Stimulated activated CD4-positive, alpha-beta T cell treated with anti-CD3 and anti-CD28 coated beads, Interleukin-1b, Interleukin-23, amount 100 ng/mL, for 24 hours (primary cell): ENCODE results near the gene PTGFRN.
"Not testable (repeated sequence)": the region's sequence is repeated elsewhere in the genome, so short reads cannot be mapped to it uniquely, and the experiment has no call there.

ENCODE experiments used
- DNase-seq, 4 experiments: peaks; one replicate each; pipeline ENCODE4 v3.0.0-alpha.2; 2020; ENCODE audit warnings: low read depth in 4 of 4, low spot score in 1 of 4

Gene PTGFRN

DNA sequence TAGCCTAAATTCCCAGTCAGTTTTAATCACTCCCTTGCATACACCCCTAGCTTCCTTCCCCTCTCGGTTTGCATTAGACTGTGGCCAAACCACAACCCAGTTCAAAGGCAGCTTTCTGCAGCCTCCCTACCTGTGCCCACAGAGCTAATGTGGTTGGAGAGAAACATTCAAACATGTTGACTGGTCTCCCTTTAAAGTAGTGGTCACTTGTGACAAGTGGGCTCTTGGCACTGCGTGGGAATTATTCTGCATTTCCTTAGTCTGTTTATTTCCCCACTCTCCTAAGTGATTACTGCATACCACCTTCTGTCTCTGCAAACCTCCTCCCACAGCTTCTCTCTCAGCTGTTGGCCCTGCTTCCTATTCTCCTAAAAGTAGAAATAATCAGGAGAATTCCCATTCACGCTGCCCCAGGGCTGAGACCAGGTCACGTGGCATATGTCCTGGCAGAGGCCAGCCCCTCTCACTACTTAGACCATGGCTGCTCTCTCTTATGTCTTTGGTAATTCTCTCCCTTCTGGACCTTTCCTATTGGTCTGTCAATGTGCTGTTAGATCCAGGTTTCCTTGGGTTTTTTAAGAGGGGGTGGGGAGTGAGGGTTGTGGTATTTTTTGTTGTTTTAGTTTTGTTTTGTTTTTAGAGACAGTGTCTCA, 53.4 kb downstream of the PTGFRN start:
- no peak for DNase-seq

GRCh38 chr1:116966791-116967190, 57.1 kb downstream of the PTGFRN start:
- DNase-seq, result no peak

DNA sequence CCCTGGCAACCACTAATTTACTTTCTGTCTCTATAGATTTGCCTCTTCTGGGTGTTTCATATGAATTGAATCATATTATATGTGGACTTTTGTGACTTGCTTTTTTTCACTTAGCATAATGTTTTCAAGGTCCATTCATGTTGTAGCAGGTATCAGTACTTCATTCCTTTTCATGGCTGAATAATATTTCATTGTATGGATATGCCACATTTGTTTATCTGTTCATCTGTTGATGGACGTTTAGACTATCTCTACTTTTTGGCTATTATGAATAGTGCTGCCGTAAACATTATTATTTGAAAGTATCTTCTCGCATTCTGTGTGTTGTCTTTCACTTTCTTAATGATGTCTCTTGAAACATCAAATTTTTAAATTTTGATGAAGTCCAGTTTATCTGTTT, 59.0 kb downstream of the PTGFRN start:
- no peak for DNase-seq

GRCh38 chr1:116971258-116971860, 61.6 kb downstream of the PTGFRN start:
- no peak for DNase-seq

DNA sequence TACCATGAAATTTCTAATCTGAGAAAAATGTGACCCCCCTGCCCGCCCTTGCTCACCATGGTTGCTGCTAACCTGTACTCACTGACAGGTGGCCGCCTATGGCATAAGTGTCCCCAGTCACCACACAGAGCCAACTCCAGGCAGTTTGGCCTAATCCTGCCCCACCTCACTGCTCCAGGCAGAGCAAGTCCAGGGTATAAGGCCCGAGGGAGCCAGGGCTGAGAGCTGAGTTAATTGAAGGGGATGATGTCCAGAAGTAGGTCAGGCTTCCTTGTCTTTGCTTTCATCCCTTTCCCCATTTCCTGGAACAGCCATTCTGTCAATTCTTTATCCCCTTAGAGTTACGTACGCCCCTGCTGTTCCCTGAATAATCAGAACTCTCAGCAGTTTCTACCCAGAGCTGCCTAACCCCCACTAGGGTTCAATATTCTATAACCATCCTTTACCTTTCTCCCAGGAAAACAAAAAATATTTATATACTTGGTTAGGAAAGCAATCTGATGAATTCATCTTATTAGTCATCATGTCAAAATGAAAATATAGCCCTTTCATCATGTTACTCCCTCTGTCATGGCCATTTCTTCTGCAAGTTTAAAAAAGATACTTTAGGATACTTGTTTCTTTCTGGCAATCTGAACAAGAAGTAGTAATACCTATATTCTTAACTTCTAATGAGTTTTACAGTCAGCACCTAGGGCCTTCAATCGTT, 62.4 kb downstream of the PTGFRN start:
- no peak for DNase-seq

- no peak for DNase-seq
These were observed 62.9 kb downstream of the PTGFRN start for GRCh38 chr1:116972674-116973030.

DNA sequence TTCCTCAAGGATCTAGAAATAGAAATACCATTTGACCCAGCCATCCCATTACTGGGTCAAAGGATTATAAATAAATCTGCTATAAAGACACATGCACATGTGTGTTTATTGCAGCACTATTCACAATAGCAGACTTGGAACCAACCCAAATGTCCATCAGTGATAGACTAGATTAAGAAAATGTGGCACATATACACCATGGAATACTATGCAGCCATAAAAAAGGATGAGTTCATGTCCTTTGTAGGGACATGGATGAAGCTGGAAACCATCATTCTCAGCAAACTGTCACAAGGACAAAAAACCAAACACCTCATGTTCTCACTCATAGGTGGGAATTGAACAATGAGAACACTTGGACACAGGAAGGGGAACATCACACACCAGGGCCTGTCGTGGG, 70.6 kb downstream of the PTGFRN start:
- not testable (repeated sequence) for DNase-seq

DNA sequence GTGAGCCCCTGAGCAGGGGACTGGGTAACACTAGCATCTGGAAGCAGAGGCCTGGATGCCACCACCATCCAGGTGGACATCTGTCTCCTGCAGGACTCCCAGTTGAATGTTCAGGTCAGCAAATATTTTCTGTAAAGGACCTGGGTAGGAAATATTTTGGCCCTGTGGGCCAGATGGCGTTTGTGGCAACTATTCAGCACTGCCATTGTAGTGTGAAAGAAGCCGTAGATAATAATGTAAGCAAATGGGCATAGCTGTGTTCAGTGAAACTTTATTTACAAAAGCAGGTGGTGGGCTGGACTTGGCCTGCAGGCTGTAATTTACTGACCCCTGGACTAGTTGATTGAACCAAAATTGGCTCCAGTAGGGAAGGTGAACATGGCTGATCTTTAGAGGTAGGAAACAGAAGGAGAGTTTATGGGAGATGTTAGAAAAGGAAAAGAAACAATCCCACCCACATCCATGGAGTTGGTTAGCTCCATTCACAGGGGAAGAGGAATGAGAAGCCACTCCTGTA, 71.9 kb downstream of the PTGFRN start:
- DNase-seq, result no peak

DNA sequence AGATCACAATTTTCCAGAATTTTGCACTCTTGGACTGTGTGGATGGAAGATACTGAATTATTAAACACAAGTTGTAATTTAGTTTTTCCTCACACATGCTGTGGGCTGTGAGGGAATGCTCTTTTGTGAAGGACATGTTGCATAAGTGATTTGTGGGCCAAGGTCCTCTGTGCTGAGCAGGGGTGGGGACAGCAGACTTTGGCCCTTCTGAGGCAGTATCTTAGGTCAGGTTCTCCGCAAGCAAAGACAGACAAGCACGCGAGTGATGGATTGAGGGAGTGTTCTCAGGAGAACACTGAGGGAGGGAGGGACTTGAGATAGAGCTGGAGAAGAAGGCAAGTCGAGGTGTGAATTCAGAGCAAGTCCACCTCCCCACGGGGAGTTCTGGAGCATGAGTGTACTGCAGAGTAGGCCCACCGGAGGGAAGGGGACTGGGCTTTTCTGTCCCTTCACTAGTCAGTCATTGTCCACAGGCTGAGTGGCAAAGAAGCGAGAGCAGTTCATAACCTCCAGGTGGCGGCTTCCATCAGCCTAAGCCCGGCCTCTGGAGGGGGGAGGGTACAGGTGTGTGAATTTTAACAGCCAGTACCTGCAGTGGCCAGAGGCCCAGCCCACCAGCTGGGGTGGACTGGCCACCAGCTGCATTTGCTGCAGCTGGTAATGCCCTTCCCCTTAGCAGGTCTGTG, 72.7 kb downstream of the PTGFRN start:
- no peak for DNase-seq

GRCh38 chr1:116983112-116983511, 73.4 kb downstream of the PTGFRN start:
- no peak for DNase-seq

DNA sequence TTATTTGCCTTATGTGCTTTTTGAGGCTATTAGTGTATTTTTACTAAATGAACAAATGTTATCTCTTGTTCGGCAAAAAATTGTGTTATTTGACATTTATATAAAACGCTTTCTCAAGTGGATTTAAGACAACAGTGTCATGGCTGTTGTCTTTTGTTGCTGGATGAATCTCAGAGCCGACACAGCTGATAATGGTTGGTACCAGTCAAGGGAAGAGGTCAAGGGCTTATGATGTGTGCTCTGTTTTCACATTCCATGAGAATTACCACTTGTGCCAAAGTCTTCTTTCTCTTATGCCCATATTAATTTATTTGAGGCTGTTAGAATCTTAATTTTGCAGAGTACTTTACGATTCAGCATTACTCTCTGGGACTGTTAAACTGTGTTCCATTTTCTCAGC, 74.0 kb downstream of the PTGFRN start:
- DNase-seq, result no peak

GRCh38 chr1:116984406-116985160, 74.9 kb downstream of the PTGFRN start:
- DNase-seq, result no peak

GRCh38 chr1:116986421-116987255, 76.9 kb downstream of the PTGFRN start:
- DNase-seq, result peak; percentile 15 to 25 (median 21)

GRCh38 chr1:116987256-116987555, 77.5 kb downstream of the PTGFRN start:
- DNase-seq, result peak; percentile 21 to 49 (median 43)

GRCh38 chr1:116988248-116988647, 78.5 kb downstream of the PTGFRN start:
- DNase-seq, result no peak

DNA sequence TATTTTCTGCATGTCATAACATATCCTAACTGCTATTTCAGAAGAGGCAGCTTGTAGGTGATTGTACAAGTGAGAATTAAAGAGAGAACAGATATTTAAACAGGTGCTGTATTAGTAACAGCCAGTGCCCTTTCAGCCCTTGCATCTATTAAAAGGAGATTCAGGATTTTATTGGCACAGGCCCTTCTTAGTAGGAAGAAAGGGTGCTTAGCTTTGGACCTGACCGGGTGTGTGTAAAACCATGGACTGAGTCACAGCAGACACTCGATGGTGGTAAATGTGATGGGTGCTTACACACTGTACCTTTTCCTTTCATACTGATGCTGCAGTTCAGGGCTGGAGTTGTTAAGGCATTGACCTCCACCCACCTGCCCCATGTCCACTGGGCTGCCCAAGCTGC, 79.2 kb downstream of the PTGFRN start:
- no peak for DNase-seq

DNA sequence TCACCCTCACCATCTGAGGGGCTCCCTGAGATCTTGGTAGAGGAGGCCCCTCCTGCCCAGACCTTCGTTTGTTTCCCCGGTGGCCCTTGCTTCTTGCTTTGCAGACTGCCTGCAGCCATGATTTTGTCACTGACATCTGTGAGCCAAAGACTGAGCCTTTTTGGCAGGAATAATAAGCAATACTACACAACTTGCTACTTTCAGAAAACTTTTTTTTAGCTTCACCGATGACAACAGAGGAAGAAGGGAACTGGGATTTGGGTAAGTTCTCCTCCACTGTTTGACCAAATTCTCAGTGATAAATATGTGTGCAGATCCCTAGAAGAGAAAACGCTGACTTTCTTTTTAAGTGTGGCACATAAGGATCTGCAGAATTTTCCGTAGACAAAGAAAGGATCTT, 80.1 kb downstream of the PTGFRN start:
- no peak for DNase-seq

DNA sequence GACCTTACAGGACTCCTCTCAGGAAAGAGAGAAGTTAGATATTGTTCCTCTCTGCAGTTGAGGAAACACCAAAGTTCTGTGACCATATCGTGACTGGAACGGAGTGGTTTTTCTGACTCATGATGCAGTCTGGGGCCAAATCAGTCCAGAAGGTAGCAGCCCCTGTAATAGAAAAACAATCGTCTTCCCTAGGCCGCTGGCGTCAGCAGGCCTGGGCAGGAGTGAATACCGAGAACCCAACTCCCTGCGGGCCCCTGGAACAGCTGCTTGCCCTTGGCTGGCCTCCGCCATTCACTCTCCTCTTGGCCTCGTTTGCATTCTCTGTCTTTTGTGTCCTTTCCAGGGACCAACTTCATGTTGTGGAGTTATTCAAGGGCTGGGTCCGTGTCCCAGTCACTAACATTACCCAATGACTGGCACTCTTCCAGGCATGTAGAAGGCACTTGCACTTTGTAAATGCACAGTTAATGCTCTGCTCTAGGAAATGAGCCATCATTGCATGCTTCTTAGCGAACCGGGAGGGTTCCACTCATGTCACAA, 81.0 kb downstream of the PTGFRN start:
- no peak for DNase-seq

GRCh38 chr1:116991171-116991845, 81.6 kb downstream of the PTGFRN start:
- DNase-seq, result no peak

DNA sequence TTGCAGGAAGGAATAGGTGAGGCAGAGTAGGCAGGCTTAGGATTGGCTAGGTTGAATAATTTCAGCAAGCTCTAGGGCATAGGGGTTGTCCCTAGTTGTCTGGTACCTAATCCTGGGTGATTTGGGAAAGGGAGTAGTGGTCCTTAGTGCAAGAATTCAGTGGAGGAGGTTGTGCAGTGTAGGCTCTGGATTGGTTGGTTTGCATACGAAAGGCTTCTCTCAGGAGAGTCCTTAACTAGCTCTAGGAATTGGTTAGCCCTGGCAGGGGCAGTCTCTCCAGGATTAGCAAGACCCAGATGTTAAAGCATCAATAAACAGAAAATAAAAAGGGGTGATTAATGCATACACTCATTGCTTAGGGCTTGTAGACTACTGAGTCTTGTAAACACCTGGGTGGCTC, 82.2 kb downstream of the PTGFRN start:
- DNase-seq, result no peak
